GM19351 (cell line): Measurements from ENCODE around the gene TTLL8.

Experiments
- ATAC-seq: cut with Tn5 transposase; IDR thresholded peaks from one replicate; pipeline ENCODE4 v1.9.1; 2021; ENCODE audit warnings: mild to moderate bottlenecking, moderate library complexity; ENCODE audit not compliant: unreplicated experiment

The TTLL8 gene

GRCh38 chr22:50083462-50084079 is 25.5 kb upstream of the TTLL8 start:
- ATAC-seq, result no peak

DNA sequence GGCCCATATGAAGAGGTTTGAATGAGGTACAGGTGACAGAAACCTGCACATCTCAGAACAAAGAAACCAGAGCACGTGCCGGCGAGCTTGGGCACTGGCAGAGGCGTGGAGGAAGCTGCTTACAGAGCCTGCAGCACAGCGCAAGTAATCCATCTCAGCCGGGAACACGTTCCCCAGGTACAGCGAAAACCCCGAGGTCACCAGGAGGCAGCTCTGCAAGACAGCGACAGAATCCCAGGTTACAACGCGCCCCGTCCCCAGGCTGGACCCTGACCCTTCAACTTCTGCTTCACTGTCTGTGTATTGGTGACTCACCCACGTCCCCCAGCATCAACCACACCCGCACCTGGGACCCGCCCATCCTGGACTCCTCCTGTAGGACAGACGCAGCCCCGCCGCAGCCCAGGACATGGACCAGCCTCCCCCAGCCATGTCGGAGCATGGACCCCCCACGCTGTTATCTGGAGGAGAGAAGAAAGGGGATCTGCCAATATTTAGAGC is 24.9 kb upstream of the TTLL8 start:
- ATAC-seq, result no peak

DNA sequence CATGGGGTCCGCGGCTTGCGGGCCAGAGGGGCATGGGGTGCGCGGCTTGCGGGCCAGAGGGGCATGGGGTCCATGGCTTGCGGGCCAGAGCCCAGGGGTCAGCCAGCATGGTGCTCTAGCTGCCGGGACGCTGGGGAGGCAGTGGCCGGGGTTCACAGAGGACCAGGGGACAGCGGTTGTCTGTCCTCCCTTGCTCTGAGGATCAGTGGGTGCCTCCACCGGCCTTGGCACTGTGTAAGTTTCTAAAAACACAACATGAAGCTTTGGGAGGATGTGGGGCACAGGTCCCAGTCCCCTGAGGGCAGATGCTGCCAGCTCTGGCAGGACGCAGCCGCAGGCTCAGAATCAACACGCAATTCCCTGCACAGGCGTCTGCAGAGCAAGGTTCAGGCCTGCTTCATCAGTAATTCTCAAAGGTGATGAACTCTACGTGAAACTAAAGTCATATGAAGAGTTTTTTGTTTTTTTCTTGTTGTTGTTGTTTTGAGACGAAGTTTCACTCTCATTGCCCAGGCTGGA is 24.2 kb upstream of the TTLL8 start:
- ATAC-seq, result no peak

GRCh38 chr22:50081426-50082196 is 23.5 kb upstream of the TTLL8 start:
- no peak for ATAC-seq

DNA sequence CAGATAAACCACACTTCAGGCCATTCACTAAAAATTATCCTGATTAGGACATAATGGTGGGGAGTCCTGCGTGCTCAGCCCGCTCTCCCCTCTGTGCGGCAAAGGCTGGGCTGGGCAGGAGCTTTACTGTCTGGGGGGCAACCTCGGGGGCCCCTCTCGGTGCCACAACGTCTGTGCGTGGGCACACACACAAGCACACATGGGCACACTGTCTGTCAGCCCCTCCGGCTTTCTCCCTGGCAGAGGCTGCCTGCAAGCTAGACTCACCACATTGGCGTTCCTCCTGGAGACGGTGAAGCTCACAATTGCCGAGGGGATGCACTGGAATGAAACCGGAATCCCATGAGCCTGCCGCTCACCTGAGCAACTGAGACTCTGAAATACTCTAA is 22.0 kb upstream of the TTLL8 start:
- no peak for ATAC-seq

GRCh38 chr22:50078761-50079160 is 20.7 kb upstream of the TTLL8 start:
- ATAC-seq, result no peak

DNA sequence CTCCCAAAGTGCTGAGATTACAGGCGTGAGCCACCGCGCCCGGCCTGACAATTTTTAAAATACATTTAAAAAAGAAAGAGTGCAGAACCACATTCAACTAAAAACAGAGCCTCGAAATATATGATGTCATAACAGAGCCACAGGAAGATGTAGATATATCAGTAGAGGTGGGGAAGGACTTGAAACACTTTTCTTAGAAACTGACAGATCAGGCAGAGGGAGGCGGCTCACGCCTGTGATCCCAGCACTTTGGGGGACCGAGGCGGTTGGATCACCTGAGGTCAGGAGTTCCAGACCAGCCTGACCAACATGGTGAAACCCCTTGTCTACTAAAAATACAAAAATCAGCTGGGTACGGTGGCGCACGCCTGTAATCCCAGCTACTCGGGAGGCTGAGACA is 20.1 kb upstream of the TTLL8 start:
- ATAC-seq, result no peak

DNA sequence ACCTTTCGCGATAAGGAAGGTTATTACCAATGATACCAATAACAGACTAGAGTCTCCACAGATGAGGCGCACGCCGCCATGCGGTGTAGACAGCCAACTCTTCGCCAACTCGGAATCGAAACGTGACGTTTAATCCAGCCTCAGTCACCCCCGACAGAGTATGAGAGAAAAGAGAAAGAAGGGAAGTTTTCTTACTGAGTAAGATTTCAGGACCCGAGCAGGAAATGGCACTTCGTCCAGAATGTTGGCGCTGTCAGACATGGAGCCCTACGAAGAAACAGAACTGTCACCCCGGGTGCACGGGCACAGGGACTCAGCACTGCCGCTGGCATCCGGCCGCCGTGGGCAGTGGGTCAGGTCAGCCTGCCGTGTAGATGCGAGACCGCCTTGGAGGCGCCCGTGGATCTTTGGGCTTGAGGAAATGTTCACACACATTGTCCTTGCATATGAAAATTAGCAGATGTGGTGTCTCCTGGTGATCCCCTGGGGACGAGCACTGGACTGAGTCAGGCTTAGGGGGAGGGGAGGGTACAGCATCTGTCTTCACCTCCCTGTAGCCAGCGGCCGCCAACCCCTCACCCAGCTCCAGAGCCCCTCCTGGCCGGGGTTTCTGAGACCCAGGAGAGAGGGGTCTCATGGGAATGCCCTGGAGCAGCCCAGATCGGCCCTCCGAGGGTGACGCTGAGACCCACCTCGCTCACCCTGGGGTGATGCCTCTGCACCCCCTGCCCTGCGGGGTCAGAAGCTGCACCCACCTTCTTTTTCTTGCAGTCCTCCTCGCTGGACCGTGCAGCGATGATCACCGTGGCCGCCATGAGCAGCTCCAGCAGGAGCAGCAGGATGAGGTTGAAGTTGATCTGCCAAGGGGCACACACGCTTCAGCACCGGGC is 18.8 kb upstream of the TTLL8 start:
- ATAC-seq, result no peak

DNA sequence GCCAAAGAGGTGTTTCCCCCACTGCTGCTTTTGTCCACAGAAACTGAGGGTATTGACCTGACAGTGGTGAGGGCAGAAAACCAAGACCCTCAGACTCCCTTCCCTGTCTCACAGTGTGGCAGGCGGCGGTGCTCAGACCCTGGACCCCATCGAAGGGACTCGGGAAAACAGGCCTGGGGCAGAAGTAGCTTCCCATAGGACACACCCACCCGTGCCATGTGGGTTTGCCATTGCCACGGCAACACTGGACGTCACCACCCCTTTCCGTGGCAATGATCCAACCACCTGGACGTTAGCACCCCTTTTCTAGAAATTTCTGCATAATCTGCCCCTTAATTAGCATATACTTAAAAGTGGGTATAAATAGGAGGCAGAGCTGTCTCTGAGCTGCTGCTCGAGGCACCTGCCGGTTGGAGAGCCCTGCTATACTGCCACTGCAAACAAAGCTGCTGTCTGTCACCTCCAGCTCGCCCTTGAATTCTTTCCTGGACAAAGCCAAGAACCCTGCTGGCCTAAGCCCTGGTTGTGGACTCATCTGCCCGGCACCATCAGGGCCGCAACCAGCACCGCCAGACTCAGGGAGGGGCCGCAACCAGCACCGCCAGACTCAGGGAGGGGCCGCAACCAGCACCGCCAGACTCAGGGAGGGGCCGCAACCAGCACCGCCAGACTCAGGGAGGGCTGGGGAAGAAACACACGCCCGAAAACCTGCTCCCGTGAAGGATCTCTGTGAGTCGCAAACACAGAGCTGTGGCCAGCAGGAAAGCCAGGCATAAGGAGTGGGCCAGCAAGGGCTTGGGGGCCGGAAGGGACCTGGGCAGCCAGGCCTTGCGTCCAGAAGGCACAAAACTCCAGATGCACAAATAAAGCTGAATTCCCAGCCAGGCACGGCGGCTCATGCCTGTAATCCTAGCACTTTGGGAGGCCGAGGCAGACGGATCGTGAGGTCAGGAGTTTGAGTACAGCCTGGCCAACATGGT is 16.7 kb upstream of the TTLL8 start:
- ATAC-seq, result no peak

GRCh38 chr22:50074056-50074455 is 16.0 kb upstream of the TTLL8 start:
- ATAC-seq, result no peak

GRCh38 chr22:50072714-50073538 is 14.8 kb upstream of the TTLL8 start:
- no peak for ATAC-seq

DNA sequence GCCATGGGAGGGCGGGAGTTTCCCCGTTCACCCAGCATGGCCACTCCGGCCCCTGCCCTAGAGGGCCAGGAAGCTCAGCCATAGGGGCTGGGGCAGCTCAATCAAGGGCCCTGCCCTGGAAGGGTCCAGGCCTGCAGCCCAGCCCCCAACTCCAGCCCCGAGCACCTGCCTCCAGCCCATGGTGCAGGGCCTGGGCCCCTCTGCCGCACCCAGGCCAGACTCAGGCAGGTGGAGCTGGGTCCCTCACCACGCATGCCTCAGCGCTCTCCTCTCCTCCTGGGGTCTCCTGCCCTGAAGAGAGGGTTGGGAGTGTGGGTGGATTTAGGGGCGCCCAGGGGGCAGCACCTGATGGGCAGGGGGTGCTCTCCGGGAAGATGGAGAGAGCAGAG is 14.1 kb upstream of the TTLL8 start:
- no peak for ATAC-seq

- no peak for ATAC-seq
These were observed 13.5 kb upstream of the TTLL8 start for GRCh38 chr22:50071432-50072166.

GRCh38 chr22:50070366-50070765 is 12.3 kb upstream of the TTLL8 start:
- no peak for ATAC-seq

DNA sequence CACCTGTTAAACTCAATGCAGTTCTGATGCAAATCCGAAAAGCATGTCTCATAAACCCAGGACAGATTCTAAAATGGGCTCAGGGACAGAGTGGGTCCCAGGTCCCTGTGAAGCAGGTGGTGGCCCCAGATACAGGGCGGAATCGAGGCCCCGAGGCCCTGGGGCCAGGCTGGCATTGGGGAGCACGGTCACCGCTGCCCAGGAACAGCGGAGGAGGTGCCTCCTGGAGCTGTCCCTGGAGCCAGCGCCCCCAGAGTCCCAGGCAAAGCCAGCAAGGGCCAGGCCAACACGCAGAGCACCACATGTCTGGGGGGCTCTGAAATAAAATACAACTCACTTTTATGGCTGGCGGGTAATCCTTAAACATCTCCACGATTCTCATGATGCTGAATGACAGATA is 10.0 kb upstream of the TTLL8 start:
- no peak for ATAC-seq

DNA sequence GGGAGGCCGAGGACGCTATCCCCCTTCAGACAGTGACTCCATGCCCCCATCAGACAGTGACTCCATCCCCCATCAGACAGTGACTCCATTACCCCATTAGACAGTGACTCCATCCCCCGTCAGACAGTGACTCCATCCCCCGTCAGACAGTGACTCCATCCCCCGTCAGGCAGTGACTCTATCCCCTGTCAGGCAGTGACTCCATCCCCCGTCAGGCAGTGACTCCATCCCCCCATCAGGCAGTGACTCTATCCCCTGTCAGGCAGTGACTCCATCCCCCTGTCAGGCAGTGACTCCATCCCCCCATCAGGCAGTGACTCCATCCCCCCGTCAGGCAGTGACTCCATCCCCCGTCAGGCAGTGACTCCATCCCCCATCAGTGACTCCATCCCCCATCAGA is 9.1 kb upstream of the TTLL8 start:
- ATAC-seq, result no peak

GRCh38 chr22:50064453-50064852 is 6.4 kb upstream of the TTLL8 start:
- no peak for ATAC-seq

GRCh38 chr22:50063589-50064393 is 5.7 kb upstream of the TTLL8 start:
- ATAC-seq, result no peak
